ENCODE results near the gene TRIM72.

- TF ChIP-seq POLR2A (IDR thresholded peaks at IDR 0.05) = no peak
- TF ChIP-seq CTCF (IDR thresholded peaks at IDR 0.05) = no peak
- TF ChIP-seq POLR2AphosphoS5 (IDR thresholded peaks at IDR 0.05) = no peak
- no peak for TF ChIP-seq EP300 (IDR thresholded peaks at IDR 0.05; ENCODE audit: low read depth)
Observed at GRCh38 chr16:31253642-31254045, 39.7 kb downstream of the TRIM72 start.

Measured in transverse colon (tissue), 4 donors.